HuH-7.5 (cell line): ENCODE results near the gene TLNRD1.
"Not testable (repeated sequence)": the region's sequence is repeated elsewhere in the genome, so short reads cannot be mapped to it uniquely, and the experiment has no call there.

ENCODE experiments used
- DNase-seq: peaks from one replicate; pipeline ENCODE4 v3.0.0; 2011; ENCODE audit warnings: low spot score

Gene TLNRD1

DNA sequence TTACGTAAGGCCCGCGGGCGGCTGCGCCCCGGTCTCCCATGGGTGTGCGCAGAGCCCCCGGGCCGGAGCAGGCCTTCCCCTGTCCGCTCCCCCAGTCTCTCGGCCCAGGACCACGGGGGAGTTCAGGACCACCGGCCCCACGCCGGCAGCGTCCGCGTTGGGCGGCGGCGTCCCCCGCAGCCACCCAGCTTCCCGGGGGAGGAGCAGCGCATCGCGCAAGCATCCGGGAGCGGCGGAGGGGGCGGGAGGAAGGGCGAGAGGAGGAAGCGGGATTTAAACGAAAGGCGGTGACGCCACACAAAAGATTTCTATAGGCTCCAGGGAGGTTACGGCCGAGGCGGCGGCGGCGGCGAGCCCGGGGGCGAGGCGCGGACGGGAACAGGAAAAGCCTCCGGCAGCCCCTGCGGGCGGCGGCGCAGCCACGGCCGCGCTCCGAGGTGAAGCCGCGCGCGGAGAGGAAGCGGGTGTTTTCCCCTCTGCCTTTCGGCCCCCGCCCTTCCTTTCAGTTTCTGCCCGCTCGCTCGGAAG, at the start of gene TLNRD1:
Gene TLNRD1, plus strand, starts transcription at position 300 of the 528 bp plus-strand sequence. CDS start 1,349 bp downstream, outside the sequence.
- DNase-seq, result peak; percentile 95

GRCh38 chr15:80951941-80952340, 48.8 kb upstream of the TLNRD1 start:
- DNase-seq, result no peak

- DNase-seq, result no peak
Observed at GRCh38 chr15:80953001-80953952, 47.4 kb upstream of the TLNRD1 start.

DNA sequence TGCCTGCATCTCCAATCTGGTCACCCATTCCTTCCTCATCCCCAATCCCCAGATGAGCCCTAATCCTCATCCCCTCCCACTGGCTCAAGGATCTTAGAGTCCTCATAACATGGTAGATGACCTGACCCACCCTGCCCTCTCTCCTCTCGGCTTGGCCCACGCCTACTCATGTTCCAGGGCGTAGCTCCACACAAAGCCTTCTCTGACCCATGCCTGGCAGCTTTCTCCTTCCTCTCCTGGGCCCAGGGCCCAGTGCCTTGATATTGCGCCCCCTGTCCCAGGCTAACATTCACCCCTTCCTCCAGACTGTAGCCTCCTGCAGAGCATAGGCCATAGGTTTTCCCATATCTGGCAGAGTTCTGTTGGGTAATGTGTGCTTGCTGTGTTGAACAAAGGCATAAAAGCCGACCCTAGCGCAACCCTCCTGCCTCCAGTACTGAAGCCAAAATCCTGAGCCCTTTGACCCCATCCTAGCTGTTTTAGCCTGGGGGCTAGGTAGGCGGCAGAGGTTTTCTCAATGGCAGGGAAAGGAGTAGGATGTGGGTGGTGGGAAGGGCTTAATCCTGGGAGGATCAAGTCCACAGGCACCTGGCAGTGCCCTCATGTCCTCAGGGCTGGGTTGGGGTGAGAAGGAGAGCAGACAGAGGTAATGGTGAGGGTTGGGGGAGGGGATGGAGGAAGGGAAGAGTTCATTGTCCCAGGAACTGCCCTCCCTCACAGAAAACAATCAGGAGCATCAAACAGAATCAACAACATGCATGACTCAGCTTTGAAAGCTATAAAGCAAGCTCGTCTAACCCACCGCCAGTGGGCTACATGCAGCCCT, 46.6 kb upstream of the TLNRD1 start:
- DNase-seq, result no peak

GRCh38 chr15:80955571-80956452, 44.9 kb upstream of the TLNRD1 start:
- not testable (repeated sequence) for DNase-seq

- no peak for DNase-seq
Observed at GRCh38 chr15:80957556-80957955, 43.2 kb upstream of the TLNRD1 start.

GRCh38 chr15:80957976-80958375, 42.7 kb upstream of the TLNRD1 start:
- no peak for DNase-seq

DNA sequence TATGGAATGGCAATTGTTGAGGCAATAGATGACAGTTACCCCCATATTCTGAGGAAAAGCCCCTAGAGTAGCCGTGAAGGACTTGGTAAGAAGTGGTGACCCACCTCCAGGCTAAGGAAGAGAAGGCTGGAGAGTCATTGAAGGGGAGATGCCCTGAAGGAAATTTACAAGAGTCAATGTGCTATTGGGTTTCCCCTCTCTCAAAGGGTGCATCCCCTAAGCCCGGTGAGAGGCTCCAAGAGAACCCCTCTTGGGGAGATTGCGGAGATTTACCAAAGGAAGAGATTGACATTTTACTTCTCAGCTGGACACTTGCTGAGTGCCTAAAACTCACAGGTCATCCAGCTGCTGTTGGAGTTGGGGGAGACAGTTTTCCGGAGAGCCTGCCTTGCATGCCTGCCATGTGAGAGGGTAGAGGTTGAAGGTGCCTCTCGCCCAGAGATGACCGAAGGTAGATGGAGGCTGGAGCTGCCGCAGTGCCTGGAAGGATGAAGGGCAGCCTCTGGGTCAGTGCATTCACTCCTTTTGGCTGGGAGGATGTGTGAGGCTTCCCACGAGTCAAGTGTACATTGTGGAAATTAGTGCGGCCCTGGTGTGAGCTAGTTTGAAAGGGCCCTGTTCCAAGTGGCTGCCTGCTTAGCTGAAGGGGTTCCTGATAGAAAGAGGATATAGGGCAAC, 41.8 kb upstream of the TLNRD1 start:
- no peak for DNase-seq

DNA sequence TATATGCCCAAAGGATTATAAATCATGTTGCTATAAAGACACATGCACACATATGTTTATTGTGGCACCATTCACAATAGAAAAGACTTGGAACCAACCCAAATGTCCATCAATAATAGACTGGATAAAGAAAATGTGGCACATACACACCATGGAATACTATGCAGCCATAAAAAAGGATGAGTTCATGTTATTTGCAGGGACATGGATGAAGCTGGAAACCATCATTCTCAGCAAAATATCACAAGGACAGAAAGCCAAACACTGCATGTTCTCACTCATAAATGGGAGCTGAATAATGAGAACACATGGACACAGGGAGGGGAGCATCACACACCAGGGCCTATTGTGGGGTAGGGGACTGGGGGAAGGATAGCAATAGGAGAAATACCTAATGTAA, 35.3 kb upstream of the TLNRD1 start:
- DNase-seq, result not testable (repeated sequence)

DNA sequence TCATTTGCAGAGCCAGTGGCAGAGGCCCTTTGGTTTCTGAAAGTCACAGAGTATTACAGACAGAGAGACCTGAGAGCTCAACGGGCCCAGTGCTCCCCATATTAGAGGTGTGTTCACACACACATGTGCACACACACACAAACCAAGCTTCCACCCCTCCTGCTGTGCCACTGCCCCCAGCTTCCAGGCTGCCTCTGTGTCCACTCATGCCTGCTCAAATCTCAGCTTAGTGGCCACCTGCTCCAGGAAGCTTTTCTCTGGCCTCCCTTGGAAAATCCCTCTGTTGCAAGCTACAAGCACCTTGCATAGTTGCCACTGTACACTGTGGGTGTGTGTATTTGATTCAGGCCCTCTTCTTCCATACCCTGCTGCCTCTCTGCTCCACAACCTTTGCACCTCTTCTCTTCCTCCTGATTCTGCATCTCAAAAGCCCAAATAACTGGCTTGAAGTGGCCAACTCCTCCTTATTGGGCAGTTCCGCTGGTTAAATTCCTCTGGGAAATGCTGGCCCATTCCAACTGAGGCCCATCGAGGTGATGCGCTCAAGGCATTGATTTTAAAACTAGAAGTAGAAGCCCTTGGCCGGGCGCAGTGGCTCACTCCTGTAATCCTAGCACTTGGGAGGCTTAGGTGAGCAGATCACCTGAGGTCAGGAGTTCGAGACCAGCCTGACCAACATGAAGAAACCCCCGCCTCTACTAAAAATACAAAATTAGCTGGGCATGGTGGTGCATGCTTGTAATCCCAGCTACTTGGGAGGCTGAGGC, 34.1 kb upstream of the TLNRD1 start:
- DNase-seq, result no peak

GRCh38 chr15:80967451-80967850, 33.3 kb upstream of the TLNRD1 start:
- no peak for DNase-seq

- no peak for DNase-seq
Observed at GRCh38 chr15:80967991-80968510, 32.7 kb upstream of the TLNRD1 start.

GRCh38 chr15:80969316-80969715, 31.4 kb upstream of the TLNRD1 start:
- DNase-seq, result no peak

DNA sequence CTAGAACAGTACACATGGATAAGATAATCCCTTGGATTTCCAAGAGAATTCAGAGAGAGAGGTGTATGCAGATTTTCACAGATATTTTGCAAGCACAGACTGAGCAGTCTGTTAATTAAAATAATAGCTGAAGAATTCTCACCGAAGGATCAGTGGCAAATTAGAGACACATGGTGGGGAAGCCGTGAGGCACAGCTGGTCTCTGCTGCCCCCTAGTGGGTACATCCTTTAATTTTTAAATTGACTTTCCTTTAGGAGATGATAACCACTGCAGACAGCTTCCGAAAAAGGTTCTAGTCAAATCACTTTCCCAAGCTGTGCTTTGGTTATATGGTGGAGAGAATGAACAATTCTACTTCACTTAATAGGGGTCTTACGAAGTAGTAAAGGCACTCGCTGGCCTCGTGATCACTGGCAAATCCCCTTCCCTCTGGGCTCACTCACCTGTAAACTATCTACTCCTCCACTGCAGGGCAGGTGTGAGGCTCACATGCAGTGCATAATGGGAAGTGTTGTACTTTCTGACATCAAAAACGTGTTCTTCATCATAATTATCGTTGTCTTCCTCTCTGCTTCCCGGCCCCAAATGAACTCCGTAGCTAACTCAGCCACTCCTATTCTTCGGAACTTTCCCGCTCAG, 30.6 kb upstream of the TLNRD1 start:
- DNase-seq, result peak; percentile 43

GRCh38 chr15:80970658-80971057, 30.1 kb upstream of the TLNRD1 start:
- no peak for DNase-seq

- no peak for DNase-seq
Observed at GRCh38 chr15:80971143-80971542, 29.6 kb upstream of the TLNRD1 start.

GRCh38 chr15:80972276-80972675, 28.4 kb upstream of the TLNRD1 start:
- no peak for DNase-seq

- no peak for DNase-seq
Observed at GRCh38 chr15:80974914-80975313, 25.8 kb upstream of the TLNRD1 start.

- no peak for DNase-seq
Observed at GRCh38 chr15:80976851-80977250, 23.9 kb upstream of the TLNRD1 start.
